Left renal cortex interstitium (tissue), 4 donors: ENCODE results near the gene PRKG1. TPM values are rescaled to one million over a fixed set of nuclear protein-coding genes. Genes with fewer than 3 reads are reported as not detected.

Experiments
- DNase-seq, 4 donors: peaks; one replicate each; pipeline ENCODE4 v3.0.0-alpha.2; 2013; ENCODE audit warnings: low read depth in 4 of 4, low spot score in 2 of 4, missing footprints in 1 of 4
- polyA plus RNA-seq, 4 donors: library from polyadenylated mRNA; unstranded; fragments of 120-200 nt; gene quantifications; one replicate each; pipeline ENCODE4 v1.2.1, GENCODE V29; 2013; ENCODE audit not compliant: insufficient read length in 4 of 4

PRKG1 gene
- polyA plus RNA-seq, 4 donors: 12.3 to 14.3 (median 13.4) TPM

- no peak for DNase-seq
These were observed 1.6 kb downstream of the PRKG1 start for GRCh38 chr10:51075873-51076229.

GRCh38 chr10:51076299-51076841 lies 2.1 kb downstream of the PRKG1 start:
- DNase-seq: no peak

- DNase-seq: no peak
These were observed 2.8 kb downstream of the PRKG1 start for GRCh38 chr10:51077074-51077473.

GRCh38 chr10:51077507-51077906 lies 3.2 kb downstream of the PRKG1 start:
- no peak for DNase-seq

- no peak for DNase-seq
These were observed 5.0 kb downstream of the PRKG1 start for GRCh38 chr10:51079331-51079730.

- no peak for DNase-seq
These were observed 5.5 kb downstream of the PRKG1 start for GRCh38 chr10:51079766-51080165.

- DNase-seq: no peak
These were observed 6.2 kb downstream of the PRKG1 start for GRCh38 chr10:51080311-51081006.

- no peak for DNase-seq
These were observed 8.6 kb downstream of the PRKG1 start for GRCh38 chr10:51082857-51083256.

- no peak for DNase-seq
These were observed 9.1 kb downstream of the PRKG1 start for GRCh38 chr10:51083356-51083853.

GRCh38 chr10:51085204-51085603 lies 10.9 kb downstream of the PRKG1 start:
- no peak for DNase-seq

- DNase-seq: no peak
These were observed 12.4 kb downstream of the PRKG1 start for GRCh38 chr10:51086710-51087109.

GRCh38 chr10:51087114-51087513 lies 12.8 kb downstream of the PRKG1 start:
- DNase-seq: no peak

GRCh38 chr10:51090190-51090589 lies 15.9 kb downstream of the PRKG1 start:
- DNase-seq: no peak

- no peak for DNase-seq
These were observed 18.1 kb downstream of the PRKG1 start for GRCh38 chr10:51092402-51092801.

- DNase-seq: no peak
These were observed 21.2 kb downstream of the PRKG1 start for GRCh38 chr10:51095444-51095843.

GRCh38 chr10:51097546-51097945 lies 23.3 kb downstream of the PRKG1 start:
- no peak for DNase-seq

GRCh38 chr10:51100221-51100620 lies 25.9 kb downstream of the PRKG1 start:
- no peak for DNase-seq

- no peak for DNase-seq
These were observed 29.4 kb downstream of the PRKG1 start for GRCh38 chr10:51103554-51104217.

- no peak for DNase-seq
These were observed 32.1 kb downstream of the PRKG1 start for GRCh38 chr10:51106311-51106945.

GRCh38 chr10:51108406-51108805 lies 34.1 kb downstream of the PRKG1 start:
- no peak for DNase-seq

GRCh38 chr10:51109801-51110533 lies 35.7 kb downstream of the PRKG1 start:
- DNase-seq: no peak
